ENCODE results near the gene MYO3B. TPM values are rescaled to one million over a fixed set of nuclear protein-coding genes. Genes with fewer than 3 reads are reported as not detected.

Gene MYO3B
- total and polyA plus RNA-seq, 2 donors (not counting 1 experiment from before 2014, with no cell fraction given) = not detected

GRCh38 chr2:170361090-170361936 lies 183.4 kb downstream of the MYO3B start:
- Histone ChIP-seq H3K27ac (ENCODE audit: low read length in 2 of 2) (no peak overlapping the region), H3K79me2 (ENCODE audit: control insufficient read depth, insufficient read depth, low read length) (no peaks in the 10 kb centered on the region), H3K27me3 (replicated peaks in 1 of 4; ENCODE audit: control extremely low read depth in 1 of 4, control insufficient read depth in 3 of 4, insufficient read depth in 4 of 4, low read length in 3 of 4) (peaks cover 0 to 22% (median 7%) of the 10 kb centered on the region in 4 experiments), H3K4me3 (ENCODE audit: control extremely low read depth in 1 of 5, extremely low read depth in 1 of 5, insufficient read depth in 1 of 5, low read depth in 2 of 5, low read length in 4 of 5) (no peak overlapping the region), H3K36me3 (replicated peaks in 1 of 2; ENCODE audit: control extremely low read depth in 1 of 2, control insufficient read depth in 1 of 2, extremely low read depth in 1 of 2, insufficient read depth in 2 of 2, low read length in 1 of 2) (no peaks in the 10 kb centered on the region), H3K4me1 (ENCODE audit: control insufficient read depth in 2 of 2, insufficient read depth in 2 of 2, low read length in 2 of 2) (no peaks in the 10 kb centered on the region), H2AFZ (ENCODE audit: insufficient read depth, low read depth, low read length, poor library complexity, severe bottlenecking) (no peak overlapping the region), H4K20me1 (ENCODE audit: control insufficient read depth, insufficient read depth, low read length, poor library complexity, severe bottlenecking) (no peaks in the 10 kb centered on the region), H3K9me3 (ENCODE audit: control extremely low read depth in 1 of 3, control insufficient read depth in 2 of 3, insufficient read depth in 1 of 3, low read length in 2 of 3) (no peaks in the 10 kb centered on the region), H3K9ac (ENCODE audit: low read length) (no peak overlapping the region), H3K4me2 (replicated peaks; ENCODE audit: low read depth, low read length, poor library complexity, severe bottlenecking) (no peak overlapping the region)
- Mint-ChIP-seq H3K4me1 (peaks cover 2% of the 10 kb centered on the region), H3K4me3 (no peak overlapping the region), H3K27ac (no peak overlapping the region), H3K27me3 (peaks cover 36% of the 10 kb centered on the region), H3K9me3 (ENCODE audit: insufficient read depth) (no peaks in the 10 kb centered on the region)
- 7% methylated on average over 3 of the region's 5 CpGs for WGBS (ENCODE audit: insufficient coverage)
- ChIA-PET POLR2A (no interaction called here), CTCF (interaction anchor here (0.8 to 3.3 kb wide), 5 partner anchors 9 to 453 kb away, joined by 3 to 37 read pairs (median 4); partner anchors contain the start of gene GAD1)
- ATAC-seq (ENCODE audit: low read depth) = no peak
- DNase-seq = peak; percentile 54
- TF ChIP-seq EZH2 (IDR thresholded peaks at IDR 0.05; ENCODE audit: borderline replicate concordance, insufficient read depth, low read depth, low read length, poor library complexity, severe bottlenecking) (no peak), CTCF (IDR thresholded peaks at IDR 0.05) (peak; percentile 72)
- intact Hi-C loops (cut with micrococcal nuclease) = loop anchor here (1.0 kb wide), 1 partner anchor 451 kb away; no protein-coding TSS in a partner anchor

GRCh38 chr2:170362313-170362870 lies 184.4 kb downstream of the MYO3B start:
- H4K20me1 ChIP-seq (ENCODE audit: control insufficient read depth, insufficient read depth, low read length, poor library complexity, severe bottlenecking) = no peaks in the 10 kb centered on the region
- no peak overlapping the region for H3K4me3 ChIP-seq (ENCODE audit: control extremely low read depth in 1 of 5, extremely low read depth in 1 of 5, insufficient read depth in 1 of 5, low read depth in 2 of 5, low read length in 4 of 5)
- ATAC-seq (ENCODE audit: low read depth) = no peak
- CTCF ChIA-PET = interaction anchor here (3.3 kb wide), 1 partner anchor 452 kb away, joined by 37 read pairs; the partner anchor contains the start of gene GAD1
- H3K27ac ChIP-seq (ENCODE audit: low read length in 2 of 2) = no peak overlapping the region
- H3K27me3 ChIP-seq (replicated peaks in 1 of 4; ENCODE audit: control extremely low read depth in 1 of 4, control insufficient read depth in 3 of 4, insufficient read depth in 4 of 4, low read length in 3 of 4) = peaks cover 0 to 27% (median 7%) of the 10 kb centered on the region in 4 experiments
- WGBS (ENCODE audit: insufficient coverage) = 97% methylated on average over 3 of the region's 3 CpGs
- no peak for DNase-seq
- Mint-ChIP-seq H3K4me3 (no peak overlapping the region), H3K9me3 (ENCODE audit: insufficient read depth) (no peaks in the 10 kb centered on the region), H3K27me3 (peaks cover 45% of the 10 kb centered on the region), H3K4me1 (peaks cover 2% of the 10 kb centered on the region), H3K27ac (no peak overlapping the region)
- TF ChIP-seq EZH2 (IDR thresholded peaks at IDR 0.05; ENCODE audit: borderline replicate concordance, insufficient read depth, low read depth, low read length, poor library complexity, severe bottlenecking) = no peak
- no peak for TF ChIP-seq CTCF (IDR thresholded peaks at IDR 0.05)
- no peaks in the 10 kb centered on the region for H3K36me3 ChIP-seq (replicated peaks in 1 of 2; ENCODE audit: control extremely low read depth in 1 of 2, control insufficient read depth in 1 of 2, extremely low read depth in 1 of 2, insufficient read depth in 2 of 2, low read length in 1 of 2)
- H3K4me2 ChIP-seq (replicated peaks; ENCODE audit: low read depth, low read length, poor library complexity, severe bottlenecking) = no peak overlapping the region
- H3K9ac ChIP-seq (ENCODE audit: low read length) = no peak overlapping the region
- no peaks in the 10 kb centered on the region for H3K4me1 ChIP-seq (ENCODE audit: control insufficient read depth in 2 of 2, insufficient read depth in 2 of 2, low read length in 2 of 2)
- intact Hi-C loops (cut with micrococcal nuclease) = no loop called here
- no peak overlapping the region for H2AFZ ChIP-seq (ENCODE audit: insufficient read depth, low read depth, low read length, poor library complexity, severe bottlenecking)
- H3K9me3 ChIP-seq (ENCODE audit: control extremely low read depth in 1 of 3, control insufficient read depth in 2 of 3, insufficient read depth in 1 of 3, low read length in 2 of 3) = no peaks in the 10 kb centered on the region
- POLR2A ChIA-PET = no interaction called here
- H3K79me2 ChIP-seq (ENCODE audit: control insufficient read depth, insufficient read depth, low read length) = no peaks in the 10 kb centered on the region

Data from B cell (primary cell).